H1 (cell line): Measurements from ENCODE around the gene HEXIM1. TPM values are rescaled to one million over a fixed set of nuclear protein-coding genes. Genes with fewer than 3 reads are reported as not detected.

Experiments
- ASH2L ChIP-seq: fragments of 200-600, 300-600 bp; sonication (generic); IDR thresholded peaks from one replicate; pipeline ENCODE4 v1.7.1; 2017; ENCODE audit warnings: low read length
- CTBP2 ChIP-seq: IDR thresholded peaks from 2 replicates; pipeline ENCODE4 v1.7.0; 2011; ENCODE audit warnings: borderline replicate concordance, mild to moderate bottlenecking, moderate library complexity, mixed read lengths, low read length; ENCODE audit not compliant: insufficient read depth, insufficient read length
- EGR1 ChIP-seq: IDR thresholded peaks from 2 replicates; pipeline ENCODE4 v1.6.1; 2011; ENCODE audit warnings: low read depth, low read length, borderline replicate concordance
- EP300 ChIP-seq, 2 experiments: IDR thresholded peaks; 1 replicate in 1 of 2; 2 replicates in 1 of 2; pipeline ENCODE4 v1.6.1; 2011 to 2012; ENCODE audit warnings: low read depth in 2 of 2, low read length in 2 of 2, mild to moderate bottlenecking in 2 of 2, borderline replicate concordance in 1 of 2, inconsistent platforms in 1 of 2, moderate library complexity in 1 of 2
- EZH2 ChIP-seq: fragments of 200-600 bp; sonication (generic); IDR thresholded peaks from 2 replicates; pipeline ENCODE4 v1.7.1; 2012; ENCODE audit warnings: low read depth, mild to moderate bottlenecking, moderate library complexity, low read length, inconsistent platforms; ENCODE audit not compliant: severe bottlenecking
- GABPA ChIP-seq: IDR thresholded peaks from 2 replicates; pipeline ENCODE4 v1.6.1; 2011; ENCODE audit warnings: mild to moderate bottlenecking, low read length, moderate library complexity, borderline replicate concordance; ENCODE audit not compliant: insufficient read depth
- KDM1A ChIP-seq: fragments of 200-600, 300-600 bp; sonication (generic); IDR thresholded peaks from 2 replicates; pipeline ENCODE4 v1.7.1; 2016; ENCODE audit warnings: mild to moderate bottlenecking, low read length, borderline replicate concordance
- KDM5A ChIP-seq: fragments of 200-600 bp; IDR thresholded peaks from 2 replicates; pipeline ENCODE4 v1.7.1; 2012; ENCODE audit warnings: mild to moderate bottlenecking, low read length, inconsistent platforms, mixed read lengths
- MAFK ChIP-seq: IDR thresholded peaks from 2 replicates; pipeline ENCODE4 v1.6.1; 2012; ENCODE audit warnings: low read depth, mild to moderate bottlenecking, improper control_type of control experiment, low read length
- PHF8 ChIP-seq: fragments of 200-600 bp; sonication (generic); conservative IDR thresholded peaks from 2 replicates; pipeline ENCODE4 v1.7.1; 2012; ENCODE audit warnings: low read depth, mild to moderate bottlenecking, inconsistent platforms, low read length, moderate library complexity
- RFX5 ChIP-seq: IDR thresholded peaks from 2 replicates; pipeline ENCODE4 v1.6.1; 2011; ENCODE audit warnings: low read depth, low read length, improper control_type of control experiment, borderline replicate concordance
- RXRA ChIP-seq: IDR thresholded peaks from 2 replicates; pipeline ENCODE4 v1.6.1; 2011; ENCODE audit warnings: low read depth, mild to moderate bottlenecking, low read length, moderate library complexity; ENCODE audit not compliant: insufficient read depth
- SIX5 ChIP-seq: IDR thresholded peaks from 2 replicates; pipeline ENCODE4 v1.6.1; 2011; ENCODE audit warnings: mild to moderate bottlenecking, low read depth, low read length
- TBP ChIP-seq: IDR thresholded peaks from 2 replicates; pipeline ENCODE4 v1.6.1; 2011; ENCODE audit warnings: low read depth, low read length, improper control_type of control experiment
- YY1 ChIP-seq: IDR thresholded peaks from 2 replicates; pipeline ENCODE4 v1.6.1; 2011; ENCODE audit warnings: low read depth, mild to moderate bottlenecking, low read length
- polyA plus RNA-seq, 7 experiments: library from polyadenylated mRNA; depleted of rRNA in 3 of 7; stranded (reverse) in 5 of 7; unstranded in 2 of 7; fragments of >200 nt in 5 of 7; fragments of 200-250 nt in 2 of 7; gene quantifications; 1 replicate in 5 of 7; 2 replicates in 1 of 7; 4 replicates in 1 of 7; pipeline versions ENCODE4 v1.2.1 to v1.2.3, GENCODE V29; 2011 to 2013; ENCODE audit warnings: missing spikeins in 2 of 7, mixed read lengths in 2 of 7
- total RNA-seq: library from RNA; stranded (reverse); fragmentation: NEBNext Ultra II Directional; extraction: Animal tissue kit (Norgen Biotek cat#: 25700); gene quantifications from 2 replicates; pipeline ENCODE4 v1.2.1, GENCODE V29; 2021
- TF ChIP-seq, protein P1 (sequence below), 3 experiments: IDR thresholded peaks; 1 replicate in 2 of 3; 2 replicates in 1 of 3; pipeline versions ENCODE4 v1.5.1 to v1.6.1; 2011; ENCODE audit warnings: low read length in 3 of 3, mild to moderate bottlenecking in 3 of 3, inconsistent platforms in 2 of 3, low read depth in 1 of 3, moderate library complexity in 1 of 3; ENCODE audit not compliant: insufficient read depth in 1 of 3; ENCODE audit errors: control extremely low read depth in 1 of 3
- TF ChIP-seq, protein P2 (sequence below): IDR thresholded peaks from 2 replicates; pipeline ENCODE4 v1.6.1; 2012; ENCODE audit warnings: inconsistent platforms
- TF ChIP-seq, protein P3 (sequence below): IDR thresholded peaks from 2 replicates; pipeline ENCODE4 v1.6.1; 2012; ENCODE audit warnings: low read length, inconsistent platforms

Gene HEXIM1
- total and polyA plus RNA-seq, 2 of the 8 experiments (the other 6 are each of a cell fraction or from before 2014, with no cell fraction given): 9.1 to 38.3 TPM

GRCh38 chr17:45131616-45132319, 16.5 kb upstream of the HEXIM1 start (continued):
- TF ChIP-seq KDM1A (peak; percentile 73), KDM5A (peak; percentile 72; the same call in 1 of the 2 replicates), RXRA (peak; percentile 85; the same call in 1 of the 2 replicates), TBP (no peak), GABPA (peak; percentile 40; the same call in 1 of the 2 replicates), YY1 (peak; percentile 52; the same call in 1 of the 2 replicates), CTBP2 (no peak), EZH2 (no peak), RFX5 (no peak), ASH2L (peak; percentile 25), PHF8 (no peak; the same call in 1 of the 2 replicates), EP300 (IDR thresholded peaks at IDR 0.05; ENCODE audit: borderline replicate concordance in 1 of 2, low read depth in 2 of 2, low read length in 2 of 2) (no peak), SIX5 (no peak), EGR1 (no peak), MAFK (no peak)
- TF ChIP-seq, protein P1, sequence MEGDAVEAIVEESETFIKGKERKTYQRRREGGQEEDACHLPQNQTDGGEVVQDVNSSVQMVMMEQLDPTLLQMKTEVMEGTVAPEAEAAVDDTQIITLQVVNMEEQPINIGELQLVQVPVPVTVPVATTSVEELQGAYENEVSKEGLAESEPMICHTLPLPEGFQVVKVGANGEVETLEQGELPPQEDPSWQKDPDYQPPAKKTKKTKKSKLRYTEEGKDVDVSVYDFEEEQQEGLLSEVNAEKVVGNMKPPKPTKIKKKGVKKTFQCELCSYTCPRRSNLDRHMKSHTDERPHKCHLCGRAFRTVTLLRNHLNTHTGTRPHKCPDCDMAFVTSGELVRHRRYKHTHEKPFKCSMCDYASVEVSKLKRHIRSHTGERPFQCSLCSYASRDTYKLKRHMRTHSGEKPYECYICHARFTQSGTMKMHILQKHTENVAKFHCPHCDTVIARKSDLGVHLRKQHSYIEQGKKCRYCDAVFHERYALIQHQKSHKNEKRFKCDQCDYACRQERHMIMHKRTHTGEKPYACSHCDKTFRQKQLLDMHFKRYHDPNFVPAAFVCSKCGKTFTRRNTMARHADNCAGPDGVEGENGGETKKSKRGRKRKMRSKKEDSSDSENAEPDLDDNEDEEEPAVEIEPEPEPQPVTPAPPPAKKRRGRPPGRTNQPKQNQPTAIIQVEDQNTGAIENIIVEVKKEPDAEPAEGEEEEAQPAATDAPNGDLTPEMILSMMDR (IDR thresholded peaks at IDR 0.05; ENCODE audit: control extremely low read depth in 1 of 3, insufficient read depth in 1 of 3, low read depth in 1 of 3, low read length in 3 of 3): peak; percentile 57 to 81 (median 68)
- TF ChIP-seq, protein P2, sequence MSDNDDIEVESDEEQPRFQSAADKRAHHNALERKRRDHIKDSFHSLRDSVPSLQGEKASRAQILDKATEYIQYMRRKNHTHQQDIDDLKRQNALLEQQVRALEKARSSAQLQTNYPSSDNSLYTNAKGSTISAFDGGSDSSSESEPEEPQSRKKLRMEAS: no peak
- TF ChIP-seq, protein P3, sequence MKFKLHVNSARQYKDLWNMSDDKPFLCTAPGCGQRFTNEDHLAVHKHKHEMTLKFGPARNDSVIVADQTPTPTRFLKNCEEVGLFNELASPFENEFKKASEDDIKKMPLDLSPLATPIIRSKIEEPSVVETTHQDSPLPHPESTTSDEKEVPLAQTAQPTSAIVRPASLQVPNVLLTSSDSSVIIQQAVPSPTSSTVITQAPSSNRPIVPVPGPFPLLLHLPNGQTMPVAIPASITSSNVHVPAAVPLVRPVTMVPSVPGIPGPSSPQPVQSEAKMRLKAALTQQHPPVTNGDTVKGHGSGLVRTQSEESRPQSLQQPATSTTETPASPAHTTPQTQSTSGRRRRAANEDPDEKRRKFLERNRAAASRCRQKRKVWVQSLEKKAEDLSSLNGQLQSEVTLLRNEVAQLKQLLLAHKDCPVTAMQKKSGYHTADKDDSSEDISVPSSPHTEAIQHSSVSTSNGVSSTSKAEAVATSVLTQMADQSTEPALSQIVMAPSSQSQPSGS: no peak
